UCSD-AML1 (cell line): ENCODE measurements around the gene TNNT2.
A peak's percentile ranks its signal among the peaks of the same experiment; 100 is the strongest.

Experiments
- DNase-seq: peaks from one replicate; lab custom pipeline; 2025; ENCODE audit not compliant: unreplicated experiment; lab: John Stamatoyannopoulos, UW

Gene TNNT2

DNA sequence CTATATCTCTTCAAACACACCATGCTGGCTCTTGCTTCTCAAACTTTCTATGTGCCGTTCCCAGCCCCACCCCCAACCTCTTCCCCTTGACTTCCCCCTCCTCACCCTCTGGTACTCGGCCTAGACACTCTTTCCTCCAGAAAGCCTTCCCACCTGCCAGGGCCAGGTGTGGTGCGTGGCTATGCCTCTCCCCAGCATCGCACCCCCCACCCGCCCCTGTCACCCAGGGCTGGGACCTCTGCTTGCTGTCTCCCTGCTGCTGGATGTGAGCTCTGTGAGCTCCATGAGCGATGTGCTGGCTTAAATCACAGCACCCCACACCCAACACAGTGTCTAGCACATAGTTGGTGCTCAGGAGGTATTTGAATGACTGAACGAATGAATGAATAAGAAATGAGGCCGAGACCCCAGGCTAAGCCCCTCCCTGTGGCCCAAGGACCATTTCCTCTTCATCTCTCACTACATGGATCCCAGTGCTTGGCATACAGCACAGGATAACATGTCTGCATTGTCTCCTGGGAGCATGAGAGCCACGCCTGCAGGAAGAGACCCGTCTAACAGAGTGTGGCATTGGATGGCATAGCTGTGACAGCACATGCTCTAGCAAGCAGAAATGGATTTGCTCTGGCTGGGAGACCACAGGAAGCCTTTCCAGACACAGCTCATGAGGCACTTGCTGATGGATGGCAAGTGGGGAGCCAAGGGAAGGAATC is 19.7 kb downstream of the TNNT2 start:
- no peak for DNase-seq

DNA sequence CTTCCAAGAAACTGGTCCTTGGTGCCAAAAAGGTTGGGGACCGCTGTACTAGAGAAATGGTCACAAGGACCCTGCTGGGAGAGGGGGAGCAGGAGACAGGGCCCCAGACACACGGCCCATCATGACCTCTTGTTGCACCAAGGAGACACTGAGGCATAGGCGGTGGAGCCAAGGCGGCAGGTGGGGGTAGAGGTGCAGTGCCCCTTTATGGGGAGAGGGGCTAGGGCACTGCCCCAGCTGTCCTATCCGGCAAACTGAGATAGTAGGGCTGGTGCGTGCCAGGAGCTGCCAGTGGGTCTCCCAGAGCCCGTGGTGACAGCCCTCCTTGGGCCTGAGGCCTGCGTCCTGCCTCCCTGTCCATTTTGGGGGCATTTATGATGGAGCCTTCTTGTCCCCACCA is 20.3 kb downstream of the TNNT2 start:
- no peak for DNase-seq

DNA sequence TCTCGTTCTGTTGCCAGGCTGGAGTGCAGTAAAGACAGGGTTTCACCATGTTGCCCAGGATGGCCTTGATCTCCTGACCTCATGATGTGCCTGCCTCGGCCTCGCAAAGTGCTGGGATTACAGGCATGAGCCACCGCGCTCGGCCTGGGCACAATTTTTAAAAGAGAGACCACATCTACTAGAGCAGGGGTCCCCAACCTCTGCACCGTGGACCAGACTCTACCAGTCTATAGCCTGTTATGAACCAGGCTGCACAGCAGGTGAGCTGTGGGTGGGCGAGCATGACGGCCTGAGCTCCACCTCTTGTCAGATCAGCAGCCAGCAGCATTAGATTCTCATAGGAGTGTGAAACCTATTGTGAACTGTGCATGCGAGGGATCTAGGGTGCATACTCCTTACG is 20.8 kb downstream of the TNNT2 start:
- DNase-seq = no peak

DNA sequence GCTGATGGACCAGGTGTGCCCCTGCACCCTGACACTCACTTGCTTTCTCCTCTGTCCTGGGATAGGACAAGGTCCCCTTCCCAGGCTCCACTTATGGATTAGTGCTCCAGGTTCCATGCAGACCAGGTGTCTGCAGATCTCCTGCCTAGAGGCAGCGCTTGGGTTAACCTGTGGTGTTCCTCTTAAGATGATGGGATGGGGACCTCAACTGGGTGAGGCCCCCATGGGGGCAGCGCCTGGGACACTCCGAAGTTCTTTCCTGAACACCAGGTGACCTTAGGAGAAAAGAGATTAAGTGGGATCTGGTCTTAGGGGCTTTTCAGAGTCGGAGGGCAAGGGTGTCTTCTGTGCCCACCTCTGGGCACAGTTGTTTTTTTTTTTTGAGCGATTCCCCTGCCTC is 21.2 kb downstream of the TNNT2 start:
- DNase-seq = no peak

DNA sequence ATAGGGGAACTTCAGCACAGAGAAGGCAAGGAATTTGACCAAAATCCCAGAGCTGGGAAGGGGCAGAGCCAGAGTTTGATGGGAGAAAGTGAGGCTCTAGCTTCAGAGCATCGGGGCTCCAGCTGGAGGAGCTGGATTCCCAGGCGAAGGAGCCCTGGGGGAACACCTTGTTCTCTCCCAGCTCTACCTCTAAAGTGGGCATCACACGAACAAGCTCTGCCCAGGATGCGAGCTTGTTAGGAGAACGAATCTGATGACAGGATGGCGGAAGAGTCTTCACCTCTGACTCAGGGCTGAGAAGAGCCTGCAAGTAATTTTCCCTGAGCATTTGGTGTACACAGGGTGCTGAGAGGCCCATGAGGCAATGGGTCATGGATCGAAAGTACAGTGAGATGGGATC is 22.0 kb downstream of the TNNT2 start:
- no peak for DNase-seq

DNA sequence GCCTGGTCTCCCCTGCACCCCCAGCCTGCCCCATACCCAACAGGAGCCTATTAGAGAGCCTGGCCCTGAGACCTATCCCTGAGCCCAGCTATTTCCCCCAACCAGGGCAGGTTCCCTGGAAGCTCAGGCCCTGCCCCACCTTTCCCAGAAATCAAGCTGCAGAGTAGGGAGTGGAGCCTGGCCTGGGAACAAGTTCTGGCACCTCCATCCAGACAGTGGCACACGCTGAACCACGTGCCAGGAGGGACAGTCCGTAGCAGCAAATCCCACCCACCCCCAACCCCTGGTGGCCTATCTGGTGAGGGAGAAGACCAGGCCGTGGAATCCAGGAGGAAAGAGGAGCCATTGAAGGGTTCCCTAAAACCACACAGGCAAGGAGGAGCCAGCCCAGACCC is 22.6 kb downstream of the TNNT2 start:
- DNase-seq = no peak

DNA sequence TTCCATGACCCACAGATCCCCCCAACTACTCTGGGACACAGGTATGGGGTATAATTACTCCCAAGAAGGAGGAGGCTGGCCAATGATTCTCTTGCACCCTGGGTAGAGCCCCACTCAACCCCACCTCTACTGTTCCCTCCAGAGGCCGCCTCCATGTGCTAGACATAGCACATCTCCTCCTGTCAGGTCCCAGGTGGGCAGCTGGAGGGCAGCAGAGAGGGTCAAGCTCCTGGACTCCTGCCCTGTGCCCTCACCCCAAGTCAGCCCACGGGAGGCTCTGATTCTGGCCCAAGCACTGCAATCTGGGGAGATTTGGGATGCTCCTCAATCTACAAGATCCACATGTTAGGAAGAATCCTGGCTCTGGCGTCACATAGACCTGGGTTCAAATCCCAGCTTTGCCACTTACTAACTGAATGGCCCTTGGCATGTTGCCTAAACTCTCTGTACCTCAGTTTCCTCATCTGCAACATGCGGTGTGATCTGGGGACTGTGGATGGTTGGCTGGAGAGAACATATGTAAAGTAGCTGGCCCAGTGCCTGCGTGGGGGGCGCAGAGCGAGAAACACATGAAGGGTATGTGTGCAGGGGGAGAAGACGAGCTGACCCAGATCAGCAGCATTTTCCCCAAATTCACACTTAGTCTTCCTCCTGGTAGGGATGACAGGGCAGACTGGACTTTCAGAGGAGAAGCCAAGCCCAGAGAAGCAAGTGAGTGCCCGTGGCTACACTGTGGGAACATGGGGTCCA is 23.2 kb downstream of the TNNT2 start:
- no peak for DNase-seq

DNA sequence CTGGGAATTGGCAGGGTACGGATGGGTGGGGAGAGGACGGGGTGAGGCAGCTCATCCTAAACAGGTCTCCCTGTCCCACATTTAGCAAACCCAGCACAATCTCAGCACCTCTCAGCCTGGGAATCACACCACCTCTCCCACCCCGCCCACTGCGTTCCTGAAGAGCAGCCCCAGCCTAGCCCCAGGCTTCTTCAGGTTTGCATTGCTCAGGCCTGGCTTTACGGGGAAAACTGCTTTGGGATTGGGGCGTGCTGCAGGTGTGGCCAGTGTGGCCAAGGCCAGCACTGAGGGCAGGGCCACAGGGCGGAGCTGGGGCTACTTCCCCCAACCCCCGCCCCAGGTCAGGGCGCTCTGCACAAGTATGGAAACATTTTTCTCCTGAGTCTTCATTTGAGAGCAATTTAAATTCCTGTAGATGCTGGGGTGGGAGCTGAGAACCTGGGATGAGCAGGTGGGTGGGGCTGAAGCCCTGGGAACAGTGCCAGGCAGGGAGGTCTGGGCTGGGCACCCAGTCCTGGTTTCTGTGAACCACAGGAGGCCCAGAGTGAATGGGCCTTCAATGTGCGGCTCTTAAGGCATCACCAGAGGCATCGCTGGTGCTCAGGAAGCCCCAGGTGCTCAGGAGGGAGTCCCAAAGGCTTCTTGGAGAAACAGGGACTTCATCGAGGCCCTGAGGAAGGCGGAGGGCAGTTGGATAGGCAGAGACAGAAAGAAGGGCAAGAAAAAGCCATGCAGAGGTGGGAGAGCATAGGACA is 24.1 kb downstream of the TNNT2 start:
- no peak for DNase-seq

DNA sequence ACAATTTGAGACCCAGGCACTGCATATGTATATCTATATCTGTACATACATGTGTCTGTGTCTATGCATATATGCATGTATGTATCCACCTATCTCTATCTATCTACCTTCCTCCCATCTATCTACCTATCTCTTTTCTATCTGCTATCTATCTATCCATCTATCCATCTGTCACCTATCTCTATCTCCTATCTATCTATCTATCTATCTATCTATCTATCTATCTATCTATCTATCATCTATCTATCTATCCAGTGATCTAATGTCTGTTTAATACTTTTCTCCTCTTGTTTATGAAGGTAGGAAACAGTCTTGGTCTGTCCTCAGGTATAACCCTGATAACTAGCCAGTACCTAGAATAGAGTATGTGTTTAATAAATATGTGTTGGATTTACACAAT is 25.9 kb downstream of the TNNT2 start:
- DNase-seq = no peak

DNA sequence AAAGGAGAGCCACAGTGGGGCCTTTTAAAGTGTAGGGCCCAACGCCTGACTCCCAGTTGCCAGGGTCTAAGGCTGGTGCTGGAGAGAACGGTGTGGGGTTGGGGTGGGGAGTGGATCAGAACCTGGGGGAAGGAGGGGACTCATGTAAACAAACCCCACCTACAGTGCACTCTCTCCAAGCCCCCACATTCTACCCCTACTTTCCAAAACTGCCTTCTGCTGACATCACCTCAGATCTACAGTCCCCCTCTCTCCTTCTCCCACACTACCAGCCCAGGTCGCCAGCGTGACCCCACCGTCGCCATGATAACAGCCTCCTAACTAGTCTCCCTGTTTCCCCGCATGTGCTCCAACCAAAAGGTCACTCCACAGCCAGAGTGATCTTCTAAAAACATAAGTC is 26.6 kb downstream of the TNNT2 start:
- DNase-seq = no peak

DNA sequence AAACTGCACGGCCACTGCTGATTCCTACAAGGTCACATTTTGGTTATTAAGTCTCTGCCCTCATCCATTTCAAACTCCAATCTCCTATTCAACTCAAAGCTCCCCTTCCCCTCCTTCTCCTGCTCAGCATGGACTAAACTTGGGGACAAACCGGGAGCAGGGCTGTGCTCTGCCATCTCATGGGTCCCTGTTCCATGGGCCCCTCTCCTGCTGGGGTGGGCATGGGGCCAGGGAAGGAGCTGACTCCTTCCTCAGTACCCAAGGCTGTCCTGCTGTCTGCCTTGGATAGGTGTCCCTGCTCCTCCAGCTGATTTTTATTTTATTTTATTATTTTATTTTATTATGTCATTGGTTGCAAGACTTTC is 27.1 kb downstream of the TNNT2 start:
- no peak for DNase-seq

DNA sequence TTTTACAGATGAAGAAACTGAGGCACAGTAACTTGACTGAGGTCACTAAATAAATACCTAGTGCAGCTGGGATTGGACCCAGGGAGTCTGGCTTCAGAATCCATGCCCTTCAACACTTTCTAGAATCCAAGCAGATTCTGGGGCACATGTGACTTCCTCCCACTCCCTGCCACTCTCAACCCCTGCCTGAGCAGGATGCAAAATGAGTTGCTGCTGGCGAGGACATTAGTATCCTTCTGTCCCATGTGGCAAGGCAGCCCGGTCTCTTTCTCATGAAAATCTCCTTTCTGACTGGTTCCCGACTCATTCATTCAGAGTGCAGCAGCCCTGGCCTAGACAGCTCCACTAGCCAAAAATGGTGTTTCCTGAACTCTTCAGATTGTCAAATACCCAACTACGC is 28.4 kb downstream of the TNNT2 start:
- no peak for DNase-seq

DNA sequence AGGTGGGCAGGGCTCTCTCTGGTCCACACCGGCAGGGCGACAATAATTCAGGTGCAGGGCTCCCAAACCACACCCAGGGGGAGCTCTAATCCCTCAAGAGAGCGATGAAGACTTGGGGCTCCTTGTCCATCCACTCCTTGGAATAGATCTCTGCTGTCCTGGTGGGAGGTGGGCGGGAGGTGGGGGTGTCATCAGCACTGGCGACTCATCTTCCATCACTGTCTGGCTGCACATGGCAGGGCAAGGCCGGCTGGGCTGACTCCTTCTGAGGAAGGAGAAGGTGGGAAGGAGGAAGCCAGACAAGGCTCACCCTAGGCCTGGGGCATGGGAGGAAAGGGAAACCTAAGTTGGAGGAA is 29.3 kb downstream of the TNNT2 start:
- DNase-seq = peak; percentile 25

DNA sequence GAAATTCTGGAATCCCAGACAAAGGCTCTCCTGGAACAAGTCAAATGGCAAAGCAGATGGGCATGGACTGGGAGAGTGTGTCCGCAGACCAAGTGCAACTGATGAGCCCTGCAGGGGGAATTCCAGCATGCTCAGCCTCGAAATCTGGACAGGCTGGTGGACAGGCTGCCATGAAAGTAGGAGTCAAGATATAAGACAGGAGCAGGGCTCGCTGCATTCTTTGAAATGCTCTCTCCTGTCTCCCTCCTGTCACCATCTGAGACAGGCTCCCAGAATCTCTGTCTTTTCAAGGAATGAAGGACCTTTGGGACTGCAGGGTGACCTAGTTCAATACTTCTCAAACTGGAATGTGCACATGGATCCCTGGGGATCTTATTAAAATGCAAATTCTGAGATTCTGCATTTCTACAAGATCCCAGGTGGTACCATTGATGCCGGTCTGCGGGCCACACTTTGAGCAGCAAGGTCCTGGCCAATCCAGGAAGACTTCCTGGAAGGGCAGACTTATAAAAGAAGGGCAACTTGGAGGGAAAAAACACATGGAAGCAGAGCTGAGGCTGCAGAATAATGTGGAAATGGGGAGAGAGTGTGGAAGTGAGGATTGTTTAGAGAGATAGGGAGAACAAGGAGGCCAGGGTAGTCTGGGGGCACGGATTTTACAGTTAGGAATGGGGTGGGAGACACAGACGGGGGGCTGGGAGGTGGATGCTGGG is 29.8 kb downstream of the TNNT2 start:
- no peak for DNase-seq

DNA sequence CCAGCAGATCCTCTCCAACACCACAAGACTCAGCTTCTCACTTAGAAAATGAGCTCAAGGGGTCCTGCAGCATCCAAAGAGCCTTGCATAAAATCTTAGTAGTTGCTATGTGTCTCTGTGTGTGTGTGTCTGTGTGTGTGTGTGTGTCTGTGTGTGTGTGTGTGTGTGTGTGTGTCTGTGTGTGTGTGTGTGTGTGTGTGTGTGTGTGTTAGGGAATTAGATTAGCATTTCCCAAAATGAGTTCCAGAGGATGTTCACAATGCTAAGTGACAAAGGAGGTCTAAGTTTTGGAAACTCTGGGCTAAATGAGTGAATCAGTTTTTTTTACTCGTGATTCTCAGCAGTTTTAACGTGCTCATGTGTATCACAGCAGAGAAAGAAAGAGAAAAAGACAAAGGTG is 30.5 kb downstream of the TNNT2 start:
- no peak for DNase-seq

DNA sequence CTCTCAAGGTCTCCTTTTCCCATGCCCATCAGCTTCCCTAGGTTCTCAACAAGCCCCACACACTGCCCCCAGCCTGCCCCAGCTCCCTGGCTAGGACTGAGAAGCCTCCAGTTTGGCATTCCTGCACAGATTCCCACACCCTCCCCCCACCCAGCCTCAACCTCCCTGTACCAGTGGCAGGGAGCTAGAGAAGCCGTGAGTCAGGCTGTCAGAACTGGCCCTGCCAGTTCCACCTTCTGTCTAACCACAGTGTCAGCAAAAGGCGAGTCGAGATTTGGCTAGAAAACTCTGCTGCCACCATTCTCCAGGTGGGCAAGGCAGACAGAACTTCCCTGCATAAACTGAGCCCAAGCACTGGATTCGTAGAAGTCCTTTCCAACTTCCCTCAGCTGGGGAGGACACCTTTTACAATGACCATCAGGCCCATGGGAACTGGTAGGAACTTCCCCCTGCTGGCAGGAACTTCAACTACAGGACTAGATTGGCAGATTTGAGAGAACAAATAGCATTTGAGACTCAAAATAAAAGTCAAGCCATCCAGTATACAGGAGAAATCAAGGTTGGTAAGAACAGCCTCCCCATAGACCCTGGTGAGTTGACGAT is 31.0 kb downstream of the TNNT2 start:
- DNase-seq = no peak

DNA sequence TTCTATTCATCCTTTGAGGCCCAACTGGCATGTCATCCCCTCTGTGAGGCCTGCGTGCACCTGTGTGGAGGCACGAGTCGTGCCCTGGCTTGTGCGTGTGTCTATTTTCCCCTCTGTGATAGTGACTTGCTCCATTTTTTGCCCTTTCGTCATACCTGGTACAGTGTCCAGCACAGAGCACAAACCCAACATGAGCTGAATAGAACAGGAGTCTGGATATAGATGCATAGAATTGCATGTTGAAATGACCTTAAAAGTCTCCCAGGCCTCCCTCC is 32.5 kb downstream of the TNNT2 start:
- no peak for DNase-seq

DNA sequence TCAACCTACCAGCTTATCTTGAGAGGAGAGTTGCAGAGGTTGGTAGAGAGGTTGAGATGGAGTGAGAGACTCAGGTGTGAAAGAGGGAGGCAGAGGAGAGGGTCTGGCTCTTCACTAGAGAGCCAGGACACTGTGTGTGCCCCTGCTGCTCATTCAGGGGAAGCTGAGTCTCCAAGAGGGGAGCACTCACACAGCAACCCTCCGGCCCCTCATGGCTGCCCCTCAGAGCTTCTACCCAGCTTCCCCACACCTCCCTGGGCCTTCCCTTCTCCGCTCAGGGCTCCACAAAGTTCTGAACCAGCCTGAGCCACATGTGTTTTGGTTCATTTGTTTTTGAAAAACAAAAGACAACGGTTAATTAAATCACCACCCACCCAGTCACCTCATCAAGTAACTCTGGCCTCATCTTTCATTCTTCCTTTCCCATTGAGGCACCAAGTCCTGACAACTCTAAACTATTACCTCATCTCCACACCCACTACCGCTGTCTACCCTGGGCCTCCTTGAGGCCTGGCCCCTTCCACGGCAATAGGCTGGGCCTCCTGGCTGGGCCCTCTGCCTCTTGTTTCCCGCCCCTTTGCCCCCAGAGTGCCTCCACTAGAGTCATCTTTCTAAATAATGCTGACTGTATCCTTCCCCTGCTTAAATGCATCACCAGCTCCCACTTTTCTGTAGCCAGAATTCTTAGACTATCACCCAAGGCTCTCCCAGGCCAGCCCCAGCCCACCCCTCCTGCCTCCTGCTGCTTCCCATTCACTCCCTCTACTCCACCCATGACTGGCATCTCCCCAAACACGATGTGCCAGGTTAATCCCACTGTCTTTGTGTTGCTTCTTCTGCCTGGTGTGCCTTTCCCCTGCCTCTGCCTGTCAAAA is 33.0 kb downstream of the TNNT2 start:
- no peak for DNase-seq

DNA sequence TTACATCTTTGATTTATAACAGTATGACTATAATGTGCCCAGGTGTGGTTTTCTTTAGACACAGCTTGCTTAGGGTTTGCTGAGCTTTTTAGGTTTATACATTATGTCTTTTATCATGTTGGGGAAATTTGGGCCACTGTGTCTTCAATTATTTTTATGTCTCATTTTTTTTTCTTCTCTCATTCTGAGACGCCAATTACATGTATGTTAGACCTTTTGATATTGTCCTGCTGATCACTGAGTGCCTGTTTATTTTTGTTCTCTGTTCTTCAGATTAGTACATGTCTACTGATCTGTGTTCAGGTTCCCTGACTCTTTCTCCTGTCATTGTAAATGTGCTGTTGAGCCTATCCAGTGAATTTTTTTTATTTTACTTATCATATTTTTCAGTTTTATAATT is 36.1 kb downstream of the TNNT2 start:
- DNase-seq = no peak

DNA sequence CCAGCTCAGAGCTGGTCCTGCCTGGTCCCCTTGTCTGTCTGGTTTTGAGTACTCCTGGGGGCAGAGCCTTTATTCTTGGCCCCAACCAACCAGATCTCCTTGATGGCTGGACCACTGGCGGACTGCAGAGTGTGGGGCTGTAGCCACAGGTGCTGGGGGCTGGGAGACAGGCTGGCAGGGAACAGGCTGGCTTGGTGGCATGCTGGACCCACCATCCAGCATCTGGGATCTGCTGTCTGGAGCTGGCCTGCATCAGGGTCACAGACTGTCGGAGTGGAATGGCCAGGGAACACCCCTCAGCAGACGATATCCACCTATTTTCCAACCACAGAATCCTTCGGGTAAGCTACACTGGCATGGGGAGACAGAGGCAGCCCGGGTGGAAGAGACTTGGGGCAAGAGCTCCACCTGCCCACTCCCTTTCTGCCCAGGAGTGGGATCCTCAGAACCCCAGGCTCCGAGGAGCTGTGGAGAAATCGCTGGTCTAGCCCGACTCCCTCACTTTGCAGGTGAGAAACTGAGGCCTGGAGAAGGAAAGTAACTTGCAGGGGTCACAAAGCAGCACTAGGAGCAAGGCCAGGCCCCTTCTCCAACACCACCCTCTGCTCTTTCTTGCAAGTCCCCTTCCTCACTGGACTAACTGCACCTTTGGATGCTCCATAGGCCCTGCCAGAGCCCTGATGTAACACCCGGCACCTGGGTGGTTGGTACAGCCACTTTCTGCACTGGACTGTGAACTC is 40.6 kb downstream of the TNNT2 start:
- DNase-seq = no peak
